Measurements from ENCODE around the gene SCOC.

DNA sequence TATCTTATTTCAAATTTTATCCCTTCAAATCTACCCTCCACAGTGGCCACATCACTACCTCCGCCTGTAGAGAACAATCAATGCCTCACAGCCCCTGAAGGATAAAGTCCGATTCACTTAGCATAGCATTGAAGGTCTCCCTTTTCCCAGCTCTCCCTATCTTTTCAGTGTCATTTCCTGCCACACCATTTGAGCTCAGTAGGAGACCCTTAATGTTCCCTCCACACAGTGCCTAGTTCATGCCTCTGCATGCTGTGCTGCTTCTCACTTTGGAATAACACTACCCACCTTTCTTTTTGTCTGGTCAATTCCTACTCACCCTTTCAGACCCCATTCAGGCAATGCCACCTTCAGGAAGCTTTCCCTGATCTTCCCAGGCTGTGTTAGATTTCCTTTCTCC is 23.6 kb upstream of the SCOC start:
- TF ChIP-seq CTCF (IDR thresholded peaks at IDR 0.05; ENCODE audit: insufficient read depth, low read depth, low read length), result no peak
- no peak for TF ChIP-seq EZH2 (IDR thresholded peaks at IDR 0.05; ENCODE audit: insufficient read depth, low read length)
